ENCODE measurements around the gene USO1.

GRCh38 chr4:75699299-75699698, 25.1 kb upstream of the USO1 start:
- TF ChIP-seq MAX (IDR thresholded peaks at IDR 0.05; ENCODE audit: low read depth, low read length) (no peak), MYC (IDR thresholded peaks at IDR 0.05; ENCODE audit: low read depth, low read length) (no peak)
- TF ChIP-seq, protein P1, sequence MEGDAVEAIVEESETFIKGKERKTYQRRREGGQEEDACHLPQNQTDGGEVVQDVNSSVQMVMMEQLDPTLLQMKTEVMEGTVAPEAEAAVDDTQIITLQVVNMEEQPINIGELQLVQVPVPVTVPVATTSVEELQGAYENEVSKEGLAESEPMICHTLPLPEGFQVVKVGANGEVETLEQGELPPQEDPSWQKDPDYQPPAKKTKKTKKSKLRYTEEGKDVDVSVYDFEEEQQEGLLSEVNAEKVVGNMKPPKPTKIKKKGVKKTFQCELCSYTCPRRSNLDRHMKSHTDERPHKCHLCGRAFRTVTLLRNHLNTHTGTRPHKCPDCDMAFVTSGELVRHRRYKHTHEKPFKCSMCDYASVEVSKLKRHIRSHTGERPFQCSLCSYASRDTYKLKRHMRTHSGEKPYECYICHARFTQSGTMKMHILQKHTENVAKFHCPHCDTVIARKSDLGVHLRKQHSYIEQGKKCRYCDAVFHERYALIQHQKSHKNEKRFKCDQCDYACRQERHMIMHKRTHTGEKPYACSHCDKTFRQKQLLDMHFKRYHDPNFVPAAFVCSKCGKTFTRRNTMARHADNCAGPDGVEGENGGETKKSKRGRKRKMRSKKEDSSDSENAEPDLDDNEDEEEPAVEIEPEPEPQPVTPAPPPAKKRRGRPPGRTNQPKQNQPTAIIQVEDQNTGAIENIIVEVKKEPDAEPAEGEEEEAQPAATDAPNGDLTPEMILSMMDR (IDR thresholded peaks at IDR 0.05; ENCODE audit: low read depth, low read length) = no peak
